IMR-90 (cell line): ENCODE measurements around the gene BTBD2.

Experiments used
- CEBPB ChIP-seq: IDR thresholded peaks from 2 replicates; pipeline ENCODE4 v1.6.1; 2012; ENCODE audit warnings: low read depth, low read length, improper control_type of control experiment
- FOS ChIP-seq: fragments of 150-350 bp; IDR thresholded peaks from 2 replicates; pipeline ENCODE4 v1.6.1; 2016; ENCODE audit warnings: low read depth, low read length
- POLR2A ChIP-seq: IDR thresholded peaks from 2 replicates; pipeline ENCODE4 v1.6.1; 2012; ENCODE audit warnings: mild to moderate bottlenecking, low read depth, low read length
- RAD21 ChIP-seq: IDR thresholded peaks from 2 replicates; pipeline ENCODE4 v1.6.1; 2012; ENCODE audit warnings: low read length, improper control_type of control experiment
- RFX5 ChIP-seq: IDR thresholded peaks from 2 replicates; pipeline ENCODE4 v1.8.0; 2012; ENCODE audit warnings: low read depth, mild to moderate bottlenecking, low read length, moderate library complexity
- SMC3 ChIP-seq: fragments of 150-350 bp; IDR thresholded peaks from 2 replicates; pipeline ENCODE4 v1.6.1; 2016; ENCODE audit warnings: low read depth, mild to moderate bottlenecking, antibody characterized with exemption, low read length, moderate library complexity
- TF ChIP-seq, protein P1 (sequence below): conservative IDR thresholded peaks from 2 replicates; pipeline ENCODE4 v1.5.1; 2012; ENCODE audit warnings: mild to moderate bottlenecking, low read depth, low read length, improper control_type of control experiment
- TF ChIP-seq, protein P2 (sequence below): fragments of 150-350 bp; IDR thresholded peaks from 2 replicates; pipeline ENCODE4 v1.6.1; 2017; ENCODE audit warnings: mild to moderate bottlenecking, antibody characterized with exemption, low read length, low read depth
- TF ChIP-seq, protein P3 (sequence below): fragments of 150-350 bp; IDR thresholded peaks from 2 replicates; pipeline ENCODE4 v1.6.1; 2016; ENCODE audit warnings: low read depth, mild to moderate bottlenecking, low read length, moderate library complexity, borderline replicate concordance

DNA sequence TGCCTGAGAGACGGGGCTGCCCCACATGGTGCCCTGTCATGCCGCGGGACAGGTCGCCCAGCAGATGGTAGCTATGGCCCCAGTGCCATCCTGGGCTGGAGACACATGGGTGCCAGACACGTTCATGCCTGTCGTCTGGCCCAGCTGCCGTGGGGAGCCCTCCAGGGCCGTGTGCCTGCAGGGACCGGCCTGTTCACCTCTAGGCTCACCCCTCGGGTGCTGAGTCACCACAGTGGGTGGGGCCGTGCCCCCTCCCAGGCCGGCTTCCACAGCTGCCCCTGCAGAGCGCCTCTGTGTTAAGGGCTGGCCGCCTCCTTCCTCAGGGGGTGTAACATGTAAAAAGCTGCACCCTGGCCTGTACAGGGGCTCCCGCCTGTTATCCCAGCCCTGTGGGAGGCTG, 38.4 kb downstream of the BTBD2 start:
- TF ChIP-seq POLR2A: no peak
- TF ChIP-seq, protein P1, sequence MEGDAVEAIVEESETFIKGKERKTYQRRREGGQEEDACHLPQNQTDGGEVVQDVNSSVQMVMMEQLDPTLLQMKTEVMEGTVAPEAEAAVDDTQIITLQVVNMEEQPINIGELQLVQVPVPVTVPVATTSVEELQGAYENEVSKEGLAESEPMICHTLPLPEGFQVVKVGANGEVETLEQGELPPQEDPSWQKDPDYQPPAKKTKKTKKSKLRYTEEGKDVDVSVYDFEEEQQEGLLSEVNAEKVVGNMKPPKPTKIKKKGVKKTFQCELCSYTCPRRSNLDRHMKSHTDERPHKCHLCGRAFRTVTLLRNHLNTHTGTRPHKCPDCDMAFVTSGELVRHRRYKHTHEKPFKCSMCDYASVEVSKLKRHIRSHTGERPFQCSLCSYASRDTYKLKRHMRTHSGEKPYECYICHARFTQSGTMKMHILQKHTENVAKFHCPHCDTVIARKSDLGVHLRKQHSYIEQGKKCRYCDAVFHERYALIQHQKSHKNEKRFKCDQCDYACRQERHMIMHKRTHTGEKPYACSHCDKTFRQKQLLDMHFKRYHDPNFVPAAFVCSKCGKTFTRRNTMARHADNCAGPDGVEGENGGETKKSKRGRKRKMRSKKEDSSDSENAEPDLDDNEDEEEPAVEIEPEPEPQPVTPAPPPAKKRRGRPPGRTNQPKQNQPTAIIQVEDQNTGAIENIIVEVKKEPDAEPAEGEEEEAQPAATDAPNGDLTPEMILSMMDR: no peak
- no peak for TF ChIP-seq RAD21
- no peak for TF ChIP-seq CEBPB
- TF ChIP-seq FOS: no peak
- TF ChIP-seq SMC3: no peak
- TF ChIP-seq, protein P2, sequence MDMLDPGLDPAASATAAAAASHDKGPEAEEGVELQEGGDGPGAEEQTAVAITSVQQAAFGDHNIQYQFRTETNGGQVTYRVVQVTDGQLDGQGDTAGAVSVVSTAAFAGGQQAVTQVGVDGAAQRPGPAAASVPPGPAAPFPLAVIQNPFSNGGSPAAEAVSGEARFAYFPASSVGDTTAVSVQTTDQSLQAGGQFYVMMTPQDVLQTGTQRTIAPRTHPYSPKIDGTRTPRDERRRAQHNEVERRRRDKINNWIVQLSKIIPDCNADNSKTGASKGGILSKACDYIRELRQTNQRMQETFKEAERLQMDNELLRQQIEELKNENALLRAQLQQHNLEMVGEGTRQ: no peak
- no peak for TF ChIP-seq RFX5
- TF ChIP-seq, protein P3, sequence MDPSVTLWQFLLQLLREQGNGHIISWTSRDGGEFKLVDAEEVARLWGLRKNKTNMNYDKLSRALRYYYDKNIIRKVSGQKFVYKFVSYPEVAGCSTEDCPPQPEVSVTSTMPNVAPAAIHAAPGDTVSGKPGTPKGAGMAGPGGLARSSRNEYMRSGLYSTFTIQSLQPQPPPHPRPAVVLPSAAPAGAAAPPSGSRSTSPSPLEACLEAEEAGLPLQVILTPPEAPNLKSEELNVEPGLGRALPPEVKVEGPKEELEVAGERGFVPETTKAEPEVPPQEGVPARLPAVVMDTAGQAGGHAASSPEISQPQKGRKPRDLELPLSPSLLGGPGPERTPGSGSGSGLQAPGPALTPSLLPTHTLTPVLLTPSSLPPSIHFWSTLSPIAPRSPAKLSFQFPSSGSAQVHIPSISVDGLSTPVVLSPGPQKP: no peak
